HUES48 (cell line): ENCODE results near the gene NECAB3.
A peak's percentile ranks its signal among the peaks of the same experiment; 100 is the strongest.

Source experiments
- H3K27ac ChIP-seq: one replicate; pipeline ENCODE4 v1.7.0; 2013; ENCODE audit warnings: low read depth, low read length, inconsistent platforms
- H3K27me3 ChIP-seq: 2 replicates; pipeline ENCODE4 v1.6.1; 2013; ENCODE audit warnings: mild to moderate bottlenecking, low read length; ENCODE audit not compliant: control insufficient read depth, insufficient read depth
- H3K36me3 ChIP-seq: 2 replicates; pipeline ENCODE4 v1.6.1; 2013; ENCODE audit warnings: low read length; ENCODE audit not compliant: control insufficient read depth, insufficient read depth
- H3K4me1 ChIP-seq: 2 replicates; pipeline ENCODE4 v1.6.1; 2013; ENCODE audit warnings: mild to moderate bottlenecking, low read length; ENCODE audit not compliant: control insufficient read depth, insufficient read depth
- H3K4me3 ChIP-seq: 2 replicates; pipeline ENCODE4 v1.5.1; 2013; ENCODE audit warnings: mild to moderate bottlenecking, low read depth, low read length
- H3K9ac ChIP-seq: 2 replicates; pipeline ENCODE4 v1.6.1; 2013; ENCODE audit warnings: mild to moderate bottlenecking, low read depth, low read length, moderate library complexity
- H3K9me3 ChIP-seq: 2 replicates; pipeline ENCODE4 v1.6.1; 2013; ENCODE audit warnings: low read length; ENCODE audit not compliant: control insufficient read depth, insufficient read depth

NECAB3 gene

DNA sequence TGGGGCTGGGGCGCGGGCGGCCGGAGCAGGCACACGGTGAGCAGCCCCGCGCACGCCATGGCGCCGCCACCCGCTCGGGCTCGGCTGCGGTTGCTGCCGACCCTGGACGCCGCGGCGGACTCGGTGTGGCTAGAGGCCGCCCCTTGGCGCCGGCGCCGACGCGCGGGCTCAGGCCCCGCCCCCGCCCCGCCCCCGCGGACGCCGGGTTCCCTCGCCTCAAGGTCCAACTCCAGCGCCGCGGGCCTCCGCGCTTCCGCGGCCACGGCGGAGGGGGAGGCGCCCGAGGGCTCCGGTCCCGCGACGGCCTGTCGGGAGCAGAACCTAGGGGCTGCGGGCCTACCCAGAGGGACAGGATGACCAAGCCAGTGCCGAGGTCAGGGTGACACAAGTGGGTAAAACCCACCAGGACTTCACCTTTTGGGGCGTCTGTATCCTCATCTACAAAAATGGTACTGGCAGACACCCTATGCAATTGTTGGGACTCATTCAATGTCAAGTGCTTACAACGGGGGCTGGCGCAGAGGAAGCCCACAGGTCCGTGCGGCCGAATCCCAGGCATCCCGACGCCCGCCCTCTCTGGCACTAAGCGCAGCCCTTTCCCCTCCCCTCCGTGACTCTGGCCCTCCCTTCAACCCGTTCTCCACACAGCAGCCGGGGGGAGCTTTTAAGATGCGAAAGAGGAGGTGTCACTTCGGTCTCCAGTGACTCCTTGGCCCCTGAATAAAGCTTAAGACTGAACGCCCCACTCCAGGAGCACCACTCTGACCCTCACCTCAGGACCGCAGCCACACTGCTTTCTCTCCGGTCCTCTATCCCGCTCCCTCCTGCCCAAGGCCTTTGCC lies at the start of gene NECAB3:
Gene NECAB3, minus strand, starts transcription at position 135 of the 842 bp plus-strand sequence. Its CDS starts 76 bp downstream, at position 59.
- Histone ChIP-seq H3K27me3 (no peaks in the 10 kb centered on the region), H3K9ac (peak within 1 kb of the TSS; percentile 54), H3K36me3 (peaks cover 59% of the 10 kb centered on the region), H3K9me3 (no peaks in the 10 kb centered on the region), H3K4me3 (peak within 1 kb of the TSS; percentile 89), H3K4me1 (peaks cover 19% of the 10 kb centered on the region), H3K27ac (peak within 1 kb of the TSS; percentile 78)

DNA sequence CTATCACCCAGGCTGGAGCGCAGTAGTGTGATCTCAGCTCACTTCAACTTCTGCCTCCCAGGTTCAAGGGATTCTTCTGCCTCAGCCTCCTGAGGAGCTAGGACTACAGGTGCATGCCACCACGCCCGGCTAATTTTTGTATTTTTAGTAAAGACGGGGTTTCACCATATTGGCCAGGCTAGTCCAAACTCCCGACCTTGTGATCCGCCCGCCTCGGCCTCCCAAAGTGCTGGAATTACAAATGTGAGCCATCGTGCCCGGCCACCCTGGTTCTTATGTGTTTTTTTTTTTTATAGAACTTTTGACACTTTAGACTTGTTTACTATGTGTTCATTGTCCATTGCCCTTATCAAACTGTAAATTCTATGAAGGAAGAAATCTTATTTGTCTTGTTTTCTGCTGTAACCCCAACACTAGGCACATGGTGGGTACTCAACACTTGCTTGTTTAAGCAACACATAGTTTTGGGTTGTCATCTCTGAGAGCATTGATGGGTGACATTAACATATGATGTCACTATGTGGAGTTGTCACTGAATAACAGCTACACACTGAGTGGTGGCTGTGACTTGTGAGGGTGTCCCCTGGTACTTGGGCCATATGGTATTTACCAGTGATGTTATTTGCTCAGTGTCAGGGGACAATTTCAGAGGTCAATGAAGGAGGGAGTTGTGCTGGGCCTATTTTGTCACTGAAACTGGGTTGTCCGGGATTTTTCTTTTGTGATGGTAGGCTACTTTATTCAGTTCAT lies 47.3 kb upstream of the NECAB3 start:
- Histone ChIP-seq H3K36me3 (no peaks in the 10 kb centered on the region), H3K27me3 (no peaks in the 10 kb centered on the region), H3K9ac (no peak overlapping the region), H3K9me3 (no peaks in the 10 kb centered on the region), H3K27ac (no peak overlapping the region), H3K4me1 (no peaks in the 10 kb centered on the region), H3K4me3 (no peak overlapping the region)

DNA sequence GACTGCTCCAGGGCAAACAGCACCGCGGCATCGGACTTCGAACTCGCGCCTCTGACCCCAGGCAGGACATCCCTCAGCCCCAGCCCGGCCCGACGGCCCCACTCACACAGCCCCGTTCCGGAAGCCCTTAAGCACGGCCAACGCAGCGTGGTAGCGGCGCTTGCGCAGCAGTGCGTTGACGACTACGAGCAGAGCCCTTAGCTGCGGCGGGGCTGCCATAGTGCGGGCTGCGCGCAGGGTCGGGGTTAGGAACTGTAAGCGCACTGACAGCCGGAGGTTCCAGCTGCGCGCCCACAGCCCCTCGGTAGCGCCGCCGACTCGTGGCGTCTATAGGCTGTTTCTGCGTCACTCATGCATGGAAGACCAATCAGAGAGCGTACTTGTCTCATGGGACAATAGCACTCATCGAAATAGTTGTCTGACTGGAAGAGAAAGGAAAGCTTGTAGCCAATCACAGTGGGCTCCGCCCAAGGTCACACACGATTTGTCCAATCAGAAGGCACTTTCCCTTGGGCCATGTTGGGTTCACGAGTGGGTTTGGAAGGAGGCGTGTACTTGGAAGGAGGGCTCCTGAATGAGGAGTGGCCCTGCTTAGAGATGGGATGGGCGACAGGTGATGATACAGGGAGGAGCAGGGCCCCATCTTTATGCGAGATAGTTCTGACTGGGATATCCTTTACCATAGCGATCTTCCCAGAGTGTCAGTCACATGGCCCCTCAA lies 45.9 kb upstream of the NECAB3 start, which contains the start of gene PXMP4:
Gene PXMP4, minus strand, starts transcription at position 322 of the 721 bp plus-strand sequence. Its CDS starts 103 bp downstream, at position 219.
- no peak within 1 kb of the TSS for H3K9ac ChIP-seq
- H3K9me3 ChIP-seq = no peaks in the 10 kb centered on the region
- H3K27ac ChIP-seq = no peak within 1 kb of the TSS
- H3K27me3 ChIP-seq = no peaks in the 10 kb centered on the region
- peak within 1 kb of the TSS; percentile 79 for H3K4me3 ChIP-seq
- no peaks in the 10 kb centered on the region for H3K36me3 ChIP-seq
- H3K4me1 ChIP-seq = no peaks in the 10 kb centered on the region

- no peaks in the 10 kb centered on the region for H3K27me3 ChIP-seq
- H3K9me3 ChIP-seq = no peaks in the 10 kb centered on the region
- H3K36me3 ChIP-seq = no peaks in the 10 kb centered on the region
- no peak overlapping the region for H3K9ac ChIP-seq
- H3K27ac ChIP-seq = no peak overlapping the region
- peak overlapping the region; percentile 79 for H3K4me3 ChIP-seq
- no peaks in the 10 kb centered on the region for H3K4me1 ChIP-seq
These were observed 45.2 kb upstream of the NECAB3 start for GRCh38 chr20:33719277-33719988.

DNA sequence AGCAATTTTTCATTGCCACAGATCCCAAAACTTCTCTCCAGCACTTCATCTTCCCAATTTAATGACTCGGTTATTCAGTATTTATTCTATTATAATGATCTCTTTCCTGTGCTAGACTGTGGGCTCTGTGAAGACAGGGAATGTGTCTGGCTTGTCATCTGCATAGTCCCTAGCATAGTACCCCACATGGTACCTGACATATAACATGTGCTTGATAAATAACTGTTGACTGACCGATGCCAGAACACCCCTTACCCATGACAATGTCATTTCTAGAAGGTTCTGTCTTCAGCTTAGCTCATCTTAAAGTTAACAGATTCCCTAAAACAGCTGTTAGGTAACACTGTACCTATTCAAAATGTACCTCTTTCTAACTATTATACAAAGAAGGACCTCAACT lies 42.3 kb upstream of the NECAB3 start:
- no peaks in the 10 kb centered on the region for H3K27me3 ChIP-seq
- H3K9ac ChIP-seq = no peak overlapping the region
- H3K36me3 ChIP-seq = no peaks in the 10 kb centered on the region
- H3K4me1 ChIP-seq = no peaks in the 10 kb centered on the region
- no peaks in the 10 kb centered on the region for H3K9me3 ChIP-seq
- H3K27ac ChIP-seq = no peak overlapping the region
- no peak overlapping the region for H3K4me3 ChIP-seq

DNA sequence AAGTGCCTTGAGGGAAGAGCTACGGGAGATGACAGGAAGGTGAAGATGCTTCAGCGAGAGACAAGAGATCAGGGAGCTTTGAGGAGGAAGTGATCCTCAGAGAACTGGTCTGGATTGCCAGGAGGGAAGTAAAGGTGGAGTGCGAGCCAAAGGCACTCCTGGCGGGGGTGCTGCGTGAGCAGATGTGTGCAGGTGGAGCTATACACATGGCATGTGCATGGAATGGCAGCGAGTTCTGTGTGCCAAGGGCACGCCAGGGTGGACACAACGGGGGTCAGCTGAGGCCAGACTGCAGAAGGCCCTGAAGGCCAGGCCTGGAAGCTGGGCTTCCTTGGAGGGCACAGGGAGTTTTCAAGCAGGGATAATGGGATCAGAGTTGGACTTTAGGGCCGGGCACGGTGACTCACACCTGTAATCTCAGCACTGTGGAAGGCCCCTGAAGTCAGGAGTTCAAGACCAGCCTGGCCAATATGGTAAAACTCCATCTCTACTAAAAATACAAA lies 39.7 kb upstream of the NECAB3 start:
- Histone ChIP-seq H3K4me3 (no peak overlapping the region), H3K27ac (no peak overlapping the region), H3K9ac (no peak overlapping the region), H3K36me3 (no peaks in the 10 kb centered on the region), H3K4me1 (no peaks in the 10 kb centered on the region; the same call in 1 of the 2 replicates), H3K27me3 (no peaks in the 10 kb centered on the region), H3K9me3 (no peaks in the 10 kb centered on the region)

- Histone ChIP-seq H3K36me3 (no peaks in the 10 kb centered on the region), H3K27ac (no peak overlapping the region), H3K27me3 (no peaks in the 10 kb centered on the region), H3K9me3 (no peaks in the 10 kb centered on the region), H3K4me3 (no peak overlapping the region), H3K9ac (no peak overlapping the region), H3K4me1 (no peaks in the 10 kb centered on the region; the same call in 1 of the 2 replicates)
These were observed 37.2 kb upstream of the NECAB3 start for GRCh38 chr20:33711446-33711738.

DNA sequence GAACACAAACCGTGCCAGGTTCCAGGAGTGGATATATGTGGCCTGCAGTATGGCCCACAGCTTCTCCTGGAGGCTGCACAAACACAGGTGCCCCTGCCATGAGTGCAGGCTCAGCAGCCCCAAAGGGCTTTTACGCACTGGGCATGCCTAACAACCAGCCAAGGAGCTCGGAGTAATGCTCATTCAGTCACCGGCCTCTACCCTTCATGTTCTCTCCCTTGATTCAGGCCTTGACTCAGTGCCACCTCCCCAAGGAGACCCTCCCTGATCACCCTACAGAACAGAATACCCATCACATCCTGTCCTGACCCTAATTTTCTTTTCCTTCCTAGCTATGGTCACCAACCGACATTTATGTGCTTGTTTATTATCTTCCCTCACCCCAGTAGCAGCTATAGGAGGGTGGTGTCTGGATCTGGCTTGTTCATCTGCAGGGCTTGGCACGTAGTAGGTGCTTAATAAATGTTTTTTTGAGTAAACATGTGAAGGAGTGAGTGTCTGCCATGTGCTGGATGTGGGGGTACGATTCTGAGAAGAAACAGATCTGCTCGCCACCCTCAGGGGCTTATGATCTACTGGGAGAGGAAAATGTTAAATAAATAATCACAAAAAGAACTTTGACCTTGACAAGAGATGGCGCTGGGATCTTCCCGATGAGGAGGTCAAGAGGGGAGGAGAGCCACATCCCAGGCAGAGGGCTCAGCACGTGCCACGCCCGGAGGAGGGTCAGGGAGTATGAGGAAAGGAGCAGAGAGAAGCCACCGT lies 36.6 kb upstream of the NECAB3 start:
- no peaks in the 10 kb centered on the region; the same call in 1 of the 2 replicates for H3K4me1 ChIP-seq
- no peaks in the 10 kb centered on the region for H3K36me3 ChIP-seq
- no peaks in the 10 kb centered on the region for H3K27me3 ChIP-seq
- H3K9me3 ChIP-seq = no peaks in the 10 kb centered on the region
- peak overlapping the region; percentile 7 for H3K27ac ChIP-seq
- H3K4me3 ChIP-seq = no peak overlapping the region
- no peak overlapping the region for H3K9ac ChIP-seq

DNA sequence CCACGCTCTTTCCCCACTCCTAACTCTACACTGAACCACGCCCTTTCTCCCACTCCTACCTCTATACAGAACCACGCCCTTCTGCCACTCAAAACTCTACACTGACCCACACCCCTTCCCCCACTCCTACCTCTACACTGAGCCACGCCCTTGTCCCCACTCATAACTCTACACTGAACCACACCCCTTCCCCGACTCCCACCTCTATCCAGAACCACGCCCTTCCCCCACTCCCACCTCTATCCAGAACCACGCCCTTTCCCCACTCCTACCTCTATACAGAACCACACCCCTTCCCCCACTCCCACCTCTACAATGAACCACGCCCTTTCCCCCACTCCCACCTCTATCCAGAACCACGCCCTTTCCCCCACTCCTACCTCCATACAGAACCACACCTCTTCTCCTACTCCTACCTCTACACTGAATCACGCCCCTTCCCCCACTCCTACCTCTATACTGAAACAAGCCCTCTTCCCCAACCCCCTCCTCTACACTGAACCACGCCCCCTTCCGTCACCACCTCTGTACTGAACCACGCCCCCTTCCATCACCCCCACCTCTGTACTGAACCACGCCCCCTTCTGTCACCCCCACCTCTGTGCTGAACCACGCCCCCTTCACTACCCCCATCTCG lies 35.8 kb upstream of the NECAB3 start:
- Histone ChIP-seq H3K4me3 (no peak overlapping the region), H3K9me3 (no peaks in the 10 kb centered on the region), H3K36me3 (no peaks in the 10 kb centered on the region), H3K27me3 (no peaks in the 10 kb centered on the region), H3K4me1 (no peaks in the 10 kb centered on the region; the same call in 1 of the 2 replicates), H3K9ac (no peak overlapping the region), H3K27ac (no peak overlapping the region)
